Amygdala (tissue), 56 donors: ENCODE data around the gene FAM9B.

Experiments
- DNase-seq, 56 donors: peaks; one replicate each; lab custom pipeline; 2025; lab: John Stamatoyannopoulos, UW

Gene FAM9B

DNA sequence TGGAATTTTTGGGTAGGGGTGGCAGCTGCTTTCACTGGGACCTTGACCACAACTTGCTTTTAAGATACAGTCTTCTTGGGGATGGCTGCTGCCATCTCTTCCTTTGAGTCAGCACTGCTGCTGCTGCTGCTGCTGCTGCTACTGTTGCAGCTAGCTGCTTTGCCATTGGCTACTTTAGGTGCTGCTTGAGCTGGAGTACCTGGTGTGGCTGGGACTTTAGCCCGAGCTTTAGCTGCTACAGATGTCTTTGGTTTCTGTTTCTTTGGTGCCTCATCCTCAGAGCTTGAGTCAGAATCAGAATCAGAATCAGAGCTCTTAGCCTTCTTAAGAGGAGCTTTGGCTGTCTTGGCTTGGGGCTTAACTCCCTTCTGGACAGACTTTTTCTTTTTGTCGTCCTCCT lies 52.2 kb downstream of the FAM9B start:
- no peak for DNase-seq

DNA sequence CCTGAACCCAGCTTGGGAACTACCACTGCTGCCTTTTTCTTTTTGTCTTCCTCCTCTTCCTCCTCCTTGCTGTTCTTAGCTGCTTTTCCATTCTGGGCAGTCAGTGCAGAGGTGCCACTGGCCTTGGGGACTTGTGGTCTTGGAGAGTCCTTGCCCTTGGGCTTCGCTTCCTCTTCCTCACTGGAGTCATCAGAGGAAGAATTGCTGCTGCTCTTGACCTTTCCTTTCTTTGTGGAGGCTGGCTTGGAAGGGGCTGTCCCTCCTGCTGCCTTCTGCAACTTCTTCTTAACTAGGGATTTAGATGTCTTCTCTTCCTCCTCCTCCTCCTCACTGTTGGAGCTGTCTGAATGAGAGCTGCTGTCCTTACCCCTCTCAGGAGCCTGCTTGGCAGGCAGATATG lies 53.2 kb downstream of the FAM9B start:
- no peak for DNase-seq
